ENCODE data around the gene LSM2.

Gene LSM2

DNA sequence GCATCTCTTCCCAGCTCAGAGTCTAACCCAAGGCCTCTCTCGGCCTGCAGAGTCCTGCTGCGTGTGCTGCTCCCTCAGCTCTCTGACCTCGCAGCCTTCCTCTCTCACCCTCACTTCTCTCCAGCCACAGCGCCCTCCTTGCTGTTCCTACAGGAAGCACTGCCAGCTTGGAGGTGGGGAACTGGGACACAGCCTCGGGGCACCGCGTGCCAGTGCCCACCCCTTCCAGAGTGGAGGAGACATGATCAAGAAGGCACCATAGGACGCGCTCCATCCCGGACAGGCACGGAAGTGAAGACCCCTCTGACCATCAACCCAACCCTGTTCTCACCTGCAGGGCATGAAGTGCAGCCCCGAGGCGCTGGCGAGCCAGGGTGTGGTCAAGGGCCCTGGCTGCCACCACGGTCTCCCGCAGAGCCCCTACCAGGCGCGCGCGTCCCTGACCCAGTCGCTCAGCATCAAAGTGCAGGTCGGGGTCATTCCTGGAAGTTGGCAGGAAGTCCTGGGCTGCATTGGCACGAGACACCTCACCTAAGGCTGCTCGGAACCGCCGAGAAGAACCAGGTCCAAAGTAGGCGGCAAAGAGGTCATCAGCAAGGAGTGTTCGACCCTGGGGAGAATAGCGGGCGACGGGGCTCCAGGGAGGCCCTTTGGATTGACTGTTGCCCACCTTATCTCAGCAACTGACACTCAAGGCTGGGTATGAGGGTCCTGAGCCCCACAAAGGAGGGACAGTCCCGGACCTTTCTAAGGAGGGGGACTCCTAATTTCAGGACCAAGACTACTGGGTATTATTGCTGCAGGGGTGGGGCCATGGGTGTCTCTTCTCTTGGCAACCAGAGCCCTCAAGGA lies 30.9 kb downstream of the LSM2 start:
- no peak for DNase-seq

DNA sequence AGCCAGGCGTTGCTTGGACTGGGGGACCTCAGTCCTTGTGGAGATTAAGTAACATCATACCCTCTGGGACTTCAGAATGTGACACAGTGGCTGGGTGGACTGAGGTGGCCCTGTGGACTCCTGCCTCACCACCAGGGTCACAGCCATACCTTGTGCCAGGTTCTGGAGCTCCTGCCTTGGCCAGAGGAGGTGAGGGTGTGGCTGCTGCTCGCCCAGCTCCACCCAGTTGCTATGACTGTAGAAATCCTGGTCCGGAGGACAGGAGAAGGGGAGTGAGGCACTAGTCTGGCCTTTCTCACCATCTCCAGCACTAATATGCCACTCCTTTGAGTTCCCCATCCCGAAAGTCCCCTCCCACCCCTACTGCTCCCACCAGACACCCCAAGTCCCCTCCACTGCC lies 31.6 kb downstream of the LSM2 start:
- DNase-seq: no peak

DNA sequence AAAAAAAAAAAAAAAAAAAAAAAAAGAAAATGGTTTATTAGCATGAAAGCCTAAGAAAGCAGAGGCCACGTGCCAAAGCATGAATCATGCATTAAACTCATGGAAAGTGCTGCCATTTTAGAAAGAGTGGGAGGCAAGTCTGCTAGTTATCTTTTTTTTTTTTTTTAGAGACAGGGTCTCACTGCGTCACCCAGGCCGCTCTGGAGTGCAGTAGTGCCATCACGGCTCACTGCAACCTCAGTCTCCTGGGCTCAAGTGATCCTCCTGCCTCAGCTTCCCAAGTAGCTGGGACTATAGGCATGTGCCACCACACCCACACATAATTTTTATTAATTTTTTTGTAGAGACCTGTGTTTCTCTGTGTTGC lies 34.8 kb downstream of the LSM2 start:
- no peak for DNase-seq

DNA sequence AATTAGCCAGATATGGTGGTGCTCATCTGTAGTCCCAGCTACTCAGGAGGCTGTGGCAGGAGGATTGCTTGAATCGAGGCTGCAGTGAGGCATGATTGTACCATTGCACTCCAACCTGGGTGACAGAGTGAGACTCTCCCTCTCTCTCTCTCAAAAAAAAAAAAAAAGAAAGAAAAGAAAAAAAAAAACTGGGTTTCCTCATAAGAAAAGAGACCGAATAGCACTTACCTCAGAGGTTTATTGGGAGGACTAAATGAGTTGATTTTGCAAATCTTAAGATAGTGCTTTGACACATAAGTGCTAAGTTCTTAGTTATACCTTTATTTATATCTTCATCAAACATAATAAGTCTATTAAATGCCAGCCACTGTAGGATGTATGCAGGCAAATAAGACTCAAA lies 35.9 kb downstream of the LSM2 start:
- DNase-seq: no peak

DNA sequence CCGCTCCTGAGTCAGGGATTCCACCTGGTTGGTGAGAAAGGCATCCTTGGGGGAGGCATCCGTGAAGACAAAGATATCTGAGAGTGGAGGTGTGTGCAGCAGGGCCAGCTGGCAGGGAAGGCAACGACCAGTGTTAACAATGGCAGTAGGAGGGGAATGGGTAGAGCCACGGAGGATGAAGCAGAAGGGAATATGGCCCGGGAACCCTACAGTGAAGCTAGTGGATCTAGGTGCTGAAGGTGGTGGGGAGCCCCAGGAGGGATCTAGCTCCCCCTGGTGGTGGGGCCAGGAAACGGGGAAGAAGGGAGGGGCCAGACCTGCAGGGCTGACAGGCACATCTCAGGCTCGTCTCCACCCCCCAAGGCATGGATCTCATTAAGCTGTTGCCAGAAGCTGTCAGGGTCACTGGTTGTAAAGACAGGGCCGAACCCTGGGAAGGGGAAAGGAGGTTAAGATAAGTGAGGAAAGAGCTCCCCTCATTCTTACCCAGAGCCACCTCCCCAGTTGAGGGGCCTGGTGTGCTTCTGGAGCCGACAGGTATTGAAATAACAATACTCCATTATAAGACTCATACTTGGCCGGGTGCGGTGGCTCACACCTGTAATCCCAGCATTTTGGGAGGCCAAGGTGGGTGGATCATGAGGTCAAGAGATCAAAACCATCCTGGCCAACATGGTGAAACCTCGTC lies 36.9 kb downstream of the LSM2 start:
- peak; percentile 54 to 79 for DNase-seq

DNA sequence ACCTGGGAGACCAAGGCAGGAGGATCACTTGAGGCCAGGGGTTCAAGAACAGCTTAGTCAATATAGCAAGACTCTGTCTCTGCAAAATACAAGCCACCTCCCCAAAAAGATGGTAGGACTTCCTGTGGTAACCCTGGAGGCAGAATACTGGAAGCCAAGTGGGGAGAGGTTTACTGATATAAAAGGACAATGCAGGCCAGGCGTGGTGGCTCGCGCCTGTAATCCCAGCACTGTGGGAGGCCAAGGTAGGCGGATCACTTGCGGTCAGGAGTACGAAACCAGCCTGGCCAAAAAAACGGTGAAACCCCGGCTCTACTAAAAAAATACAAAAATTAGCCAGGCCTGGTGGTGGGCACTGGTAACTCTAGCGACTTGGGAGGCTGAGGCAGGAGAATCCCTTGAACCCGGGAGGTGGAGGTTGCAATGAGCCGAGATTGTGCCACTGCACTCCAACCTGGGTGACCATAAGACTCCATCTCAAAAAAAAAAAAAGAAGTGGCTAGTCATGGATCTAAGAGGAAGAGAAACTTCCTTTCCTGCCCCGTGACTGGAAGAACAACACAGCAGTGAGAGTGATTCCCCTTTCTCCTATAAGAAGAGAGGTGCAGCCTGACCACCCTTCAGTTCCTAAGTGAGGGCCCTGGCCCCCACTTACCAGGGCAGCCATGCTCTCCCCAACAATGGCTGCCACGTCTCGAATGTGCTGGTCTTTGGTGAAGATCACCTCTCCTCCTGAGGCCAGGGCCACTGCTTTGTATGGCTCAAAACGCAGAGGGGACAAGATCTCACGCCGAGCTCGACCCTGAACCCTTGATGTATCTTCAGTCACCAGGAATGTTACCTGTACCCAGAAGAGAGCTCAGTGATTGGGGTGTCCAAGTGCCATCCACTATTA lies 38.2 kb downstream of the LSM2 start:
- DNase-seq: no peak

DNA sequence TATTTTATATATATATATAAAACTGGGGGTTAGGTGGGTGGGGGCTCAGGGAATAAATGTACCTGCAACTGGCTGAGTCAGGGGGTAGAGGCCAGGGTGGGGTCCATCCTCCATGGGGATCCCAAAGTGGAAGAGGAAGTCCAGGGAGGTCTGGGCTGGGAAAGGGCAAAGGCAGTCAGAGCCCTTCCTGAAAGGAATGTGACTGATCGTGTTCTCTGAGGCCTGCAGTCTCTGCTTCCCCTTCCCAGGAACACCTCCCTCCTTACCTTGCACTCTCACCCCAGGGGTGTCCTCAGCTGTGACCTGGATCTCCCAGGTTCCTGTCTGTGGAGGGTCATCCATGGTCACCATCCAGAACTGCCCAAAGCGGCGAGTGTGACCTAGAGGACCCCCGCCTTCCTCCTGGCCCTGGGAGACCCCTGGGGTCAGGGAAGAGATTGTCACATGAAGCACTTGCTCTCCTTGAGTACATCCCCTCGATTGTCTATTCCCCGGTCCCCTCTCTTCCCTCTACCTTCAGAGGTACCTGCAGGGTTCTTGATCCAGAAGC lies 39.6 kb downstream of the LSM2 start:
- DNase-seq: no peak

DNA sequence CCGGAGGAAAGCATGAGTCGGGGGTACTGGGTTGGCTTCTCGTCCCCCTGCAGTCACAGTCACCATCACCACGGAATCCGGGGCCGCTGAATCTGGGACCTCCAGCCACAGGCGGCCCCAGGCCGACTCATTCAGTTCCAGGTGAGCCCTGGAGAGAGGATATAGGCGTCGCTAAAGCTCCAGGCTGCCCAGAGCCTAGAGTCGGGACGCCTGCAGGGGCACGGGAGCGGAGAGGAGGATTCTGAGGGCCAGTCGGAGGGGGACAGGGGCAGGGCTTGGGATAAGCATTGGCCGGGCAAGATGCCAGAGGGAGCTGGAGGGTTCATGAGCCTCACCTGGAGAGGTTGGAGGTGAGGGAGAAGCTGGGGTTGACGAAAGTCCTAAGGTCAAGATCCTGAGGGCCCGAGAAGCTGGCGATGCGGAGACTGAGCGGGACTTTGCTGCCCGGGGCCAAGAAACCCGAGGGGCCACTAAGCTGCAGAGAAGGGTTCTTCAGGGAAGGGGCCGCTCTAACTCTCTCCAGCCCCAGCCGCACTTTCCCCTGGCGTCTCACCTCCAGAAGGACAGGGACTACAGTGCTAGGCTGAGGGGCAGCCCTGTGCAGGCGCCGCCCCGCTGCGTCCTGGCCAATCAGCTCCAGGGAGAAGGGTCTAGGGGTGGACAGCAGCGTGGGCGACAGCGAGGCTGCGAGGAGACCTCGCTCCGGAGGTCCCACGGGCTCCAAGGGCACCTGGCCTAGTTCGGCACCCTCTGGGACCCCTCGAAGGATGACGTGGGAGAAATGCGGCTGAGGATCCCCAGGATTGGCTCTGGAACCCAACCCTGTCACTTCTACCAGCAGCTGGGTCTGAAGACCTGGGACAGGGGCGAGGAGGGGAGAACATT lies 40.6 kb downstream of the LSM2 start:
- DNase-seq: no peak

DNA sequence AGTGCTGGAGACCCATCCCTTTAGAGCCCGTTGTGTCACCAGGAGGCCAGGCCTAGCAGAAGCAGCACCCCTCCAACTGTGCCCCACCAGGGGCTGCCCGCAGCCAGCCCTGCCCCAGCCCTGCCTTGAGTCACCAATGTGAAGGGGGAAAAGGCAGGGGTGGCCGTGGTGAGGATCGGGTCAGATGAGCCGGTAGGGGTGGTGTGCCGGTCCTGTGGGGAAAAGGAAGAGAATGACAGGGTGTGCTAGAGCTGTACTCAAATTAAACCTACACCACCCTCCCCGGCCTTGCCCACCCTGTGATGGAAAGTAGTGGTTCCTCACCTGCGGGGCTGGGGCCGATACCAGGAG lies 41.2 kb downstream of the LSM2 start:
- no peak for DNase-seq

DNA sequence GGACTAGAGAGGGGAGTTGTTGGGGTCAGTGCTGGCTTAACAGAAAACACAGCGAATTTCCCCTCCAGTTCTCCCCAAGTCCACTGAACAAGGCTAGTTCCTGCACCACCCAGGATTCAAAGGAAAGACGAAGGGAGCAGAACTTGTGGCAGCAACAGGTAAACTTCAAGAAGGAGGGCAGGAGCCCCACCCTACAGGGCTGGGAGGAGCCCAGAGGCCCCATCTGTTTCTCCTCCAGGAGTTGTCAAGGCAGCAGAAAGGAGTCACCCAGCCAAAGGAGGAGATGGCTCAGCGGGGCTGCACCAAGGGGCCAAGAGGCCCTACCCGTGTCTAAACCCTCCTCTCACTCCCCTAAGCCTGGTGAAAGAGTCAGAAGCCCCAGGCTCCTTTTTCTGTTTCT lies 42.6 kb downstream of the LSM2 start:
- DNase-seq: no peak

DNA sequence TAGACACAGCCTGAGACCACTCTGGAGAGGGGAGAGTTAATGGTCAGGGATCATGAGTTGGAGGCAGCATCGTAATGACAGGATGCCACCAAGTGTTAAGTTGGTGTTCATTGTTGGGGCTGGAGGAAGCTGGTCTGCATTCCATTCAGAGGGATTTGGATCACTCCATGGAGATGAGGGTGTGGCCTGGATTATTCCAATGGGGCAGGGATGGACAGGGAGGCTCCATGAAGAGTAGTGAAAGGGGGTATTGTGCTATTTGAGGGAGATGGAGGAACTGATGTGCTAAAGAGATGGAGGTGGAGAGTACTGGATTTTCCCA lies 43.2 kb downstream of the LSM2 start:
- no peak for DNase-seq

DNA sequence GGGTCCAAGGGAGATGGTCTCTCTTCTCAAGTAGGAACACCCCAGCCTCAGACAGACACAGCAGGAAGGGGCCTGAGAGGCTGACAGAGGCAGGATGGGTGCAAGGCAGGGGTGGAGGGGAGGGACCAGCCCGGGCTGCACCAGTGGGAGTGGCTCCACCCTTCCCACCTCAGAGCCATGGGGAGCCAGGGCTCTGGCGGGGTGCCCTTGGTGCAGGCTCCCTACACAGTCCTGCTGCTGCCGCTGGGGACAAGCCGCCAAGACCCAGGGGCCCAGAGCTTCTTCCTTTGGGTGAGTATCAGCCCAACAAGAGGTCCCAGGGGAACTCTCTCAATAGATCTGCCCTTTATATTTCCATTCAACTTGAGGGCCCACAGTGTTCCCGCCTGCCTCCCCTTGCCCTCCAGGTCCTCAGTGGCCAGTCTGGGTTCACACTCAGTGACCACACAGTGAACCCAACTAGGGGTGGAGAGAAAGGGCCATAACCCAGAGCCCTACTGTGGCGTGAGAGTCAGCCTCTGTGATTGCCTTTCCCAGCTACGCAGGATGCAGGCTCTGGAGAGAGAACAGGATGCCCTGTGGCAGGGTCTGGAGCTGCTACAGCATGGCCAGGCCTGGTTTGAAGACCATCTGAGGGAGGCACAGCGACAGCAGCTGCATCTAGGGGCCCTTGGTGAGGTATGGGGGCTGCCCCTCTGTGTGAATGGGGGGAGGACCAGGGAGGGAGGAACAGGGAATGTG lies 43.7 kb downstream of the LSM2 start:
- DNase-seq: no peak

DNA sequence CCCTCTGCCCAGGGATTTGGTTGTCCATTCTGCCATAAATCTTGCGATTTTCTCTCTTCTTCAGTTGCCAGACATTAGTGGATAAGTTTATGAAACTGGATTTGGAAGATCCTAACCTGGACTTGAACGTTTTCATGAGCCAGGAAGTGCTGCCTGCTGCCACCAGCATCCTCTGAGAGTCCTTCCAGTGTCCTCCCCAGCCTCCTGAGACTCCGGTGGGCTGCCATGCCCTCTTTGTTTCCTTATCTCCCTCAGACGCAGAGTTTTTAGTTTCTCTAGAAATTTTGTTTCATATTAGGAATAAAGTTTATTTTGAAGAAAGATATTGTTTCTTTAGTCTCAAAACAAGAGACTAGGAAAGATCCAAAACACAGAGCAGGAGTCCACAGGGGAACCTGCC lies 44.4 kb downstream of the LSM2 start, which contains the start of gene SAPCD1:
Gene SAPCD1, plus strand, starts transcription at position 301 of the 400 bp plus-strand sequence. CDS start 399 bp downstream, outside the sequence.
- DNase-seq: no peak

DNA sequence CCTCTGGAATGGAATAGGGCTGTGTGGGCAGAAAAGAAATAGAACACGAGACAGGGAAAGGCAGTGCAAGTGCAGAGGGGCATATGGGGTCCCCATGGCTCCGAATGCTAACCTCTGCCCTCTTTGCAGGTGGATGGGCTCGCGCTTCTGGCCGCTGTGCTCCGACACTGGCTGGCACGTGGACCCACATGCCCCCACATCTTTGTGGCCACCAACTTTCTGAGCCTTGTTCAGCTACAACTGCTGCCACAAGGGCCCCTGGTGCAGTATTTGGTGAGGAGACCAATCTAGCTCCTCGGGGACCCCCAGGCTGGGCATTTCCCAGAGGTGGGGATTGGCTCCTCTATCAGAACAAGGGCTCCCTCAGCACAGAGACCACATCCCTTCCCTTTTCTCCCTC lies 45.4 kb downstream of the LSM2 start:
- DNase-seq: no peak

DNA sequence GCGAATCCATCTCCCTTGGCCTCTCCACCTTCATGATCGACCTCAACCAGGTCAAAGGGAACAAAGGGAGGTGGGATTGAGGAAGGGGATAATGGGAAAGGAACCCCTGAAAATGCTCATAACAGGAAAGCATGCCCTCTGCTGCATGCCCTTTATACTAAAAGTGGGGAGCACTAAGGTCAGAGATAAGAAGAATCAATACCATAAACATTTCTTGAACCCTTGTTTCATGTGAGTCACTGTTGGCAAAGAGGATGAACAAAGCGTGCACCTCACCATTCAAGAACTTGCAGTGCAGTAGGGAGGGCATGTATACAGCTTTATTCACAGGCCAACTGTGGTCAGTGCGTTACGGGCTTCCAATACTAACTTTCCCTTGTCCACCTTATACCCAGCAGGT lies 46.0 kb downstream of the LSM2 start:
- no peak for DNase-seq

DNA sequence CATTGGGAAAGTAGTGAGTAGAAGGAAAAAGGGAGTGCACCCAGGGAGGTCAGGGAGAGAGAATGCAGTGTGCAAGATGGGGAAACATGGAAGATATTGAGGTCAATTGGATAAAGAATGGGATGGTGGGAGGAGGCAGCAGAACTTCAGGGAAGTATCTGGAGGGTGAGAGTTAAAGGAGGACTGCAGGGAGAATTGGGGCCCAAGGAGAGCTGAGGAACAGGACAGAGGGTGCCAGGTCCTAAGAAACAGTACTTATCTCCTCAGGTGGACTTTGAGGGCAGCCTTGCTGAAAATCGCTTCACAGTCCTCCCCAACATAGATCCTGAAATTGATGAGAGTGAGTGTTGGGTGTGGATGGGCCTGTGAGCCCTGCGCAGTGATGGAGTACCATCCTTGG lies 48.5 kb downstream of the LSM2 start:
- DNase-seq: no peak

DNA sequence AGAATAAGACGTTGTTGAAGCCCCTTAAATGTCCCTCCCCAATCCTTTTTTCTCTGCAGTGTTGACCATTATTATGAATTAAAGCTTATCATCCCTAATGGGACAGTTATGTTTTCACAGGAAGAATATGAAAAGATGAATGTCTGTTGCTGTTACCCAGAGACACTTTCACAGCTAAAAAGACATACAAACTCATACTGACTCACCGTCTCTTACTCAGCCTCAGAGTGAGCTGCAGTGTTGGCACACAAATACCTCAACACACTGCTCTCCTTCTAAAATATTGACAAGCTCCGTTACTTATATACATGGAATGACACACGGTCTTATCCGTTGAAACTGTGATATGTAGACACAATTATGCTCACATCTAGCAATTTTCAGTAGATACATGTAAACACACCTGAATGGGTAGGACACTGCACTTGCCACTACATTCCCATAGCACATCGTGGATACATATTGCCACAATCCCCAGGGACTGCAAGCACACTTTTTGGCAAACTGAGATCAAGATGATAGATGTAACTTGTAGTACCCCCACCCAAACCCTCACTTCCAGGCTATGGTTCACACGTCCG lies 53.9 kb downstream of the LSM2 start:
- no peak for DNase-seq

DNA sequence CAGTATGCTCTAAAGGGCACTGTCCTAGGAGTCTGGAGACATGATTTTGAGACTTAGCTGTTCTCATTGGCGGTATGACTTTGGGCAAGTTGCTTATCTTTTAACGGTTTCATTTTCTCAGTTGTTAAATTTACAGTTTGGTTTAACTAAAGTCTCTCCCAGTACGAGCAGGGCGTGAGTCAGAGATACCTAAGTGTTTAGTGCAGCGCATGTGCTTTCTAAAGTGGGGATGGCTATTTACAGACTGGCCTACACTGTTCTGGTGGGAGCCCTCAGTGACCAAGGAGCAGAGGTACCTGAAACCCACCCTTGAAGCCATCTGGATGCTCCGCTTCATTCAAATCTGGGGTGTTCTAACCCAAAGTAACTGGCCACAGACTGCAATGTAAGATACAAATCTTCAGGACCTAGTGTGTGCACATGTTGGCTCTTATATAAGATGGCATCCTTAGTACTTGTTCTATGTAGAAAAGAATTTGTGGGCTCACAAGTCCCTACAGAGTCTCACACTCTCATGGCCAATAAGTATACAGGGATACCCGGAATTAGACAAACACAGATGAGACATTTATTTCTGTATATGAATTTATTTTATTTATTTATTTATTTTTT lies 56.2 kb downstream of the LSM2 start:
- DNase-seq: no peak

DNA sequence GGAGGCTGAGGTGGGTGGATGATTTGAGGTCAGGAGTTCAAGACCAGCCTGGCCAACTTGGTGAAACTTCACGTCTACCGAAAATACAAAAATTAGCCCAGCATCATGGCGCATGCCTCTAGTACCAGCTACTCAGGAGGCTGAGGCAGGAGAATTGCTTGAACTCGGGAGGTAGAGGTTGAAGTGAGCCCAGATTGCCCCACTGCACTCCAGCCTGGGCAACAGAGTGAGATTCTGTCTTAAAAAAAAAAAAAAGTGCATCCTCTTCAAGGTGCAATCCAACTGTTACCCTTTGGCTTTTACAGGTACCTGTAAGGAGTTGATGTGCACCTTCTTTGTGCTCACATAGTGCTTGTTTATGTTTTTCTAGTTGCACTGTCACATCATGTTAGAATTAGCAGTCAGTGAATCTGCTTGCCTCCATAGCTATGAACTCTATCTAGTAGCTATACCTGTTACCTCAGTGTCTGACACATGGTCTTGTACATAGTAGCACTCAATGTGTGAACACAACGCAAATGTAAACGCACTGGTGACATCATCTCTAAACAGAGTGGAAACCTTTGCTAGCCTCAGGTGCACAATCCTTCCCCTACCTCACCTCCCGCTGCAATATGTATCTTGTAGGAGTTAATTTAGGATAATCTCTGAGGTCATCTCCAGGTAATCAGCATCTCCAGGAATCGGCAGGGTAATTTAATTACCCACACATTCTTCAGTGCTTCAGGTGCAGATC lies 57.3 kb downstream of the LSM2 start:
- DNase-seq: no peak
